ENCODE results near the gene POLR3E. TPM values are rescaled to one million over a fixed set of nuclear protein-coding genes. Genes with fewer than 3 reads are reported as not detected.
A peak's percentile ranks its signal among the peaks of the same experiment; 100 is the strongest.
"Not testable (repeated sequence)": the region's sequence is repeated elsewhere in the genome, so short reads cannot be mapped to it uniquely, and the experiment has no call there.

POLR3E gene
- total and polyA plus RNA-seq, 2 donors (not counting 1 experiment from before 2014, with no cell fraction given): 97.1 to 98.4 TPM

DNA sequence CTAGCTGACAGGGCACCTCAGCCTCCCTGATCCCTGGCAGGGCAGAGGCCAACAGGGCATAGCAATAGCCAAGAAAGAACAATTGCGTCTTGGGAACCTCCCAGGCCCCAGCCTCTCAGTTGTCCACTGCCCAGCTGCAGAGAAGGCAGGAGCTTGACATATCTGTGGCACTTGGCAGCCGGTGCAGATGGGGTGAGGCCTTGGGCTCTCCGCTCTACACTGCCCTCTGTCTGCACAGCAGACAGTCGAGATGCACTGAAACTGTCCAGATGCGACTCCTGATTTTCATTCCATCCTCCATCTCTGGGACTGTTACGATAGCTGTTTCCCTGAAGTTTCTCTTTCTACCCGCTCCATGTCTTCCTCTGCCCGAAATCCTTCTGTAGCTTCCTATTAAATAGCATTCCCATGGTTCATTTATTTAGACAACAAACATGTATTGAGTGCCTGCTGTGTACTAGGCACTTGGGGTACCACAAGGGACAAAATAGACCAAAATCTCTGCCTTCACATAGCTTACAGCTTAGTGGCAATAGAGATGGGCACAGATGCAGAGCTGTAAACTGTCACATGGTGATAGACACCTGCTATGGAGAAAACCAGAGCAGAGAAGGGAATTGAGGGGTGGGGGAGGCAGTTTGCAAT is 3.3 kb downstream of the POLR3E start:
- Histone ChIP-seq H3K27ac (ENCODE audit: low read length in 2 of 2) (no peak overlapping the region), H3K79me2 (ENCODE audit: control insufficient read depth, insufficient read depth, low read length) (peaks cover 63% of the 10 kb centered on the region), H3K36me3 (replicated peaks in 1 of 2; ENCODE audit: control extremely low read depth in 1 of 2, control insufficient read depth in 1 of 2, extremely low read depth in 1 of 2, insufficient read depth in 2 of 2, low read length in 1 of 2) (peaks cover 7 to 37% of the 10 kb centered on the region in 2 experiments), H3K9me3 (ENCODE audit: control extremely low read depth in 1 of 3, control insufficient read depth in 2 of 3, insufficient read depth in 1 of 3, low read length in 2 of 3) (no peaks in the 10 kb centered on the region), H3K9ac (ENCODE audit: low read length) (no peak overlapping the region), H4K20me1 (ENCODE audit: control insufficient read depth, insufficient read depth, low read length, poor library complexity, severe bottlenecking) (peaks cover 60% of the 10 kb centered on the region), H3K4me1 (ENCODE audit: control insufficient read depth in 2 of 2, insufficient read depth in 2 of 2, low read length in 2 of 2) (peaks cover 18 to 35% of the 10 kb centered on the region in 2 donors), H3K27me3 (replicated peaks in 1 of 4; ENCODE audit: control extremely low read depth in 1 of 4, control insufficient read depth in 3 of 4, insufficient read depth in 4 of 4, low read length in 3 of 4) (no peaks in the 10 kb centered on the region), H3K4me2 (replicated peaks; ENCODE audit: low read depth, low read length, poor library complexity, severe bottlenecking) (peak overlapping the region; percentile 13), H3K4me3 (ENCODE audit: control extremely low read depth in 1 of 5, extremely low read depth in 1 of 5, insufficient read depth in 1 of 5, low read depth in 2 of 5, low read length in 4 of 5) (no peak overlapping the region), H2AFZ (ENCODE audit: insufficient read depth, low read depth, low read length, poor library complexity, severe bottlenecking) (no peak overlapping the region)
- ChIA-PET CTCF (interaction anchor here (0.6 to 6.8 kb wide), 16 partner anchors 9 to 310 kb away, joined by 3 to 53 read pairs (median 5); partner anchors contain the start of genes EEF2K and PDZD9), POLR2A (interaction anchor here (0.9 kb wide), 1 partner anchor 110 kb away, joined by 3 read pairs; no protein-coding TSS in a partner anchor)
- WGBS (ENCODE audit: insufficient coverage): 76% methylated on average over 6 of the region's 8 CpGs
- peaks cover 43% of the 10 kb centered on the region for H3K4me1 Mint-ChIP-seq
- no peaks in the 10 kb centered on the region for H3K9me3 Mint-ChIP-seq (ENCODE audit: insufficient read depth)
- DNase-seq (peak; percentile 54), ATAC-seq (ENCODE audit: low read depth) (no peak)
- H3K4me3 Mint-ChIP-seq: peak overlapping the region; percentile 34
- TF ChIP-seq EZH2 (IDR thresholded peaks at IDR 0.05; ENCODE audit: borderline replicate concordance, insufficient read depth, low read depth, low read length, poor library complexity, severe bottlenecking): no peak
- TF ChIP-seq, protein P1, sequence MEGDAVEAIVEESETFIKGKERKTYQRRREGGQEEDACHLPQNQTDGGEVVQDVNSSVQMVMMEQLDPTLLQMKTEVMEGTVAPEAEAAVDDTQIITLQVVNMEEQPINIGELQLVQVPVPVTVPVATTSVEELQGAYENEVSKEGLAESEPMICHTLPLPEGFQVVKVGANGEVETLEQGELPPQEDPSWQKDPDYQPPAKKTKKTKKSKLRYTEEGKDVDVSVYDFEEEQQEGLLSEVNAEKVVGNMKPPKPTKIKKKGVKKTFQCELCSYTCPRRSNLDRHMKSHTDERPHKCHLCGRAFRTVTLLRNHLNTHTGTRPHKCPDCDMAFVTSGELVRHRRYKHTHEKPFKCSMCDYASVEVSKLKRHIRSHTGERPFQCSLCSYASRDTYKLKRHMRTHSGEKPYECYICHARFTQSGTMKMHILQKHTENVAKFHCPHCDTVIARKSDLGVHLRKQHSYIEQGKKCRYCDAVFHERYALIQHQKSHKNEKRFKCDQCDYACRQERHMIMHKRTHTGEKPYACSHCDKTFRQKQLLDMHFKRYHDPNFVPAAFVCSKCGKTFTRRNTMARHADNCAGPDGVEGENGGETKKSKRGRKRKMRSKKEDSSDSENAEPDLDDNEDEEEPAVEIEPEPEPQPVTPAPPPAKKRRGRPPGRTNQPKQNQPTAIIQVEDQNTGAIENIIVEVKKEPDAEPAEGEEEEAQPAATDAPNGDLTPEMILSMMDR (IDR thresholded peaks at IDR 0.05): peak; percentile 60
- H3K27ac Mint-ChIP-seq: peak overlapping the region; percentile 44
- intact Hi-C loops (cut with micrococcal nuclease): no loop called here
- H3K27me3 Mint-ChIP-seq: no peaks in the 10 kb centered on the region

DNA sequence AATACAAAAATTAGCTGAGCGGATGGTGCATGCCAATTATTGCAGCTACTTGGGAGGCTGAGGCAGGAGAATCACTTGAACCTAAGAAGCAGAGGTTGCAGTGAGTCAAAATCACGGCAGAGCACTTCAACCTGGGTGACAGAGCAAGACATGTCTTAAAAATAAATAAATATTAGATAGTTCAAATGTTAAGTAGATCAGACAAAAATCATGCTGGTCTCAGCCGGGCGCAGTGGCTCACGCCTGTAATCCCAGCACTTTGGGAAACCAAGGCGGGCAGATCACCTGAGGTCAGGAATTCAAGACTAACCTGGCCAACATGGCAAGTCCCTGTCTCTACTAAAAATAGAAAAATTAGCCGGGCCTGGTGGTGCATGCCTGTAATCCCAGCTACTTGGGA is 4.2 kb downstream of the POLR3E start:
- Histone ChIP-seq H3K4me1 (ENCODE audit: control insufficient read depth in 2 of 2, insufficient read depth in 2 of 2, low read length in 2 of 2) (peaks cover 16 to 30% of the 10 kb centered on the region in 2 donors), H4K20me1 (ENCODE audit: control insufficient read depth, insufficient read depth, low read length, poor library complexity, severe bottlenecking) (peaks cover 68% of the 10 kb centered on the region), H3K36me3 (replicated peaks in 1 of 2; ENCODE audit: control extremely low read depth in 1 of 2, control insufficient read depth in 1 of 2, extremely low read depth in 1 of 2, insufficient read depth in 2 of 2, low read length in 1 of 2) (peaks cover 11 to 45% of the 10 kb centered on the region in 2 experiments), H3K79me2 (ENCODE audit: control insufficient read depth, insufficient read depth, low read length) (peaks cover 63% of the 10 kb centered on the region)
- H3K4me3 Mint-ChIP-seq; H3K27me3 Mint-ChIP-seq; H3K4me3 ChIP-seq (ENCODE audit: control extremely low read depth in 1 of 5, extremely low read depth in 1 of 5, insufficient read depth in 1 of 5, low read depth in 2 of 5, low read length in 4 of 5); H3K27ac Mint-ChIP-seq; H3K27me3 ChIP-seq (replicated peaks in 1 of 4; ENCODE audit: control extremely low read depth in 1 of 4, control insufficient read depth in 3 of 4, insufficient read depth in 4 of 4, low read length in 3 of 4); POLR2A ChIA-PET; ATAC-seq (ENCODE audit: low read depth); intact Hi-C loops (cut with micrococcal nuclease); H3K9me3 ChIP-seq (ENCODE audit: control extremely low read depth in 1 of 3, control insufficient read depth in 2 of 3, insufficient read depth in 1 of 3, low read length in 2 of 3); H2AFZ ChIP-seq (ENCODE audit: insufficient read depth, low read depth, low read length, poor library complexity, severe bottlenecking); H3K27ac ChIP-seq (ENCODE audit: low read length in 2 of 2); H3K9me3 Mint-ChIP-seq (ENCODE audit: insufficient read depth); H3K4me2 ChIP-seq (replicated peaks; ENCODE audit: low read depth, low read length, poor library complexity, severe bottlenecking); H3K9ac ChIP-seq (ENCODE audit: low read length); DNase-seq: not testable (repeated sequence)
- CTCF ChIA-PET: interaction anchor here (0.6 to 6.8 kb wide), 10 partner anchors 8 to 345 kb away, joined by 3 to 53 read pairs (median 5); partner anchors contain the start of gene PDZD9
- peaks cover 38% of the 10 kb centered on the region for H3K4me1 Mint-ChIP-seq
- 97% methylated on average over 5 of the region's 7 CpGs for WGBS (ENCODE audit: insufficient coverage)

Data from B cell (primary cell).